ENCODE measurements around the gene CDK14.

The CDK14 gene

GRCh38 chr7:91030680-91031380, 434.7 kb downstream of the CDK14 start:
- no peak for DNase-seq

- no peak for DNase-seq
These were observed 435.6 kb downstream of the CDK14 start for GRCh38 chr7:91031757-91032156.

GRCh38 chr7:91033574-91033973, 437.5 kb downstream of the CDK14 start:
- DNase-seq, result no peak

GRCh38 chr7:91034459-91035368, 438.6 kb downstream of the CDK14 start:
- DNase-seq, result peak; percentile 39 to 62 (median 51)

GRCh38 chr7:91039033-91039432, 442.9 kb downstream of the CDK14 start:
- DNase-seq, result no peak

GRCh38 chr7:91041141-91041540, 445.0 kb downstream of the CDK14 start:
- no peak for DNase-seq

- DNase-seq, result no peak
These were observed 445.9 kb downstream of the CDK14 start for GRCh38 chr7:91041901-91042484.

- DNase-seq, result no peak
These were observed 447.1 kb downstream of the CDK14 start for GRCh38 chr7:91043186-91043585.

GRCh38 chr7:91043924-91044645, 448.0 kb downstream of the CDK14 start:
- no peak for DNase-seq

GRCh38 chr7:91045606-91046005, 449.5 kb downstream of the CDK14 start:
- no peak for DNase-seq

GRCh38 chr7:91046322-91047089, 450.4 kb downstream of the CDK14 start:
- peak in 2 of 3 donors; percentile 3 to 17 for DNase-seq

GRCh38 chr7:91047636-91048035, 451.5 kb downstream of the CDK14 start:
- DNase-seq, result no peak

- DNase-seq, result peak; percentile 52 to 70 (median 55)
These were observed 454.6 kb downstream of the CDK14 start for GRCh38 chr7:91050677-91051076.

- no peak for DNase-seq
These were observed 455.8 kb downstream of the CDK14 start for GRCh38 chr7:91051966-91052365.

- DNase-seq, result no peak
These were observed 458.3 kb downstream of the CDK14 start for GRCh38 chr7:91054374-91054773.

GRCh38 chr7:91055219-91055618, 459.1 kb downstream of the CDK14 start:
- DNase-seq, result no peak

- no peak for DNase-seq
These were observed 466.6 kb downstream of the CDK14 start for GRCh38 chr7:91062713-91063112.

- DNase-seq, result no peak
These were observed 467.9 kb downstream of the CDK14 start for GRCh38 chr7:91064052-91064451.

- no peak for DNase-seq
These were observed 468.8 kb downstream of the CDK14 start for GRCh38 chr7:91064938-91065337.

- no peak for DNase-seq
These were observed 470.5 kb downstream of the CDK14 start for GRCh38 chr7:91066627-91067026.

- no peak for DNase-seq
These were observed 471.1 kb downstream of the CDK14 start for GRCh38 chr7:91067242-91067641.

GRCh38 chr7:91068136-91068795, 472.1 kb downstream of the CDK14 start:
- no peak for DNase-seq

Data from suppressor macrophage treated with lipopolysaccharide for 1 hour (primary cell).